HL-60/S4 treated with phorbol 12-myristate 13-acetate at 8.2 ng/mL for 4 days and 3 days (cell line): Measurements from ENCODE around the gene TUBA3E.
"Not testable (repeated sequence)": the region's sequence is repeated elsewhere in the genome, so short reads cannot be mapped to it uniquely, and the experiment has no call there.

Source experiments
- in situ Hi-C: fragments of 300-500 bp; cut with MboI; formaldehyde crosslinking; loops from 2 replicates; pipeline ENCODE4 v1.15.0; 2022; ENCODE audit warnings: low sequenced_read_pairs

The TUBA3E gene

GRCh38 chr2:130150181-130151144 lies 47.8 kb downstream of the TUBA3E start:
- in situ Hi-C loops, result loop anchor here (10.0 kb wide), 1 partner anchor 184 kb away; no protein-coding TSS in a partner anchor

GRCh38 chr2:130148515-130148914 lies 49.7 kb downstream of the TUBA3E start:
- in situ Hi-C loops, result not testable (repeated sequence)

DNA sequence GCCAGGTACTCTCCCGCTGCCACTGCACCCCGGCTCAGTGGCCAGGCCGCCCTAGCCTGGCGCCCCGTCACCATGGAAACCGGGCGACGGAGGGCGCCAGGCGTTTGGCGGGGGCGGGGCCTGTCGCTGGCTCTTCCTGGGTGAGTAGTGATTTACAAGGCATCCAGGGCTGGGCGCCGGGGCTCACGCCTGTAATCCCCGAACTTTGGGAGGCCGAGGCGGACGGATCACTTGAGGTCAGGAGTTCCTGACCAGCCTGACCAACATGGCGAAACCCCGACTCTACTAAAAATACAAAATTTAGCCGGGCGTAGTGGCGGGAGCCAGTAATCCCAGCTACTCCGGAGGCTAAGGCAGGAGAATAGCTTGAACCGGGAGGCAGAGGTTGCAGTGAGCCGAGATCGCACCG lies 53.2 kb downstream of the TUBA3E start, which contains the start of gene CCDC74B:
CCDC74B (minus strand) TSS at position 107 of the 409 bp plus-strand sequence. CDS start 116 bp downstream, outside the sequence.
- in situ Hi-C loops, result not testable (repeated sequence)

DNA sequence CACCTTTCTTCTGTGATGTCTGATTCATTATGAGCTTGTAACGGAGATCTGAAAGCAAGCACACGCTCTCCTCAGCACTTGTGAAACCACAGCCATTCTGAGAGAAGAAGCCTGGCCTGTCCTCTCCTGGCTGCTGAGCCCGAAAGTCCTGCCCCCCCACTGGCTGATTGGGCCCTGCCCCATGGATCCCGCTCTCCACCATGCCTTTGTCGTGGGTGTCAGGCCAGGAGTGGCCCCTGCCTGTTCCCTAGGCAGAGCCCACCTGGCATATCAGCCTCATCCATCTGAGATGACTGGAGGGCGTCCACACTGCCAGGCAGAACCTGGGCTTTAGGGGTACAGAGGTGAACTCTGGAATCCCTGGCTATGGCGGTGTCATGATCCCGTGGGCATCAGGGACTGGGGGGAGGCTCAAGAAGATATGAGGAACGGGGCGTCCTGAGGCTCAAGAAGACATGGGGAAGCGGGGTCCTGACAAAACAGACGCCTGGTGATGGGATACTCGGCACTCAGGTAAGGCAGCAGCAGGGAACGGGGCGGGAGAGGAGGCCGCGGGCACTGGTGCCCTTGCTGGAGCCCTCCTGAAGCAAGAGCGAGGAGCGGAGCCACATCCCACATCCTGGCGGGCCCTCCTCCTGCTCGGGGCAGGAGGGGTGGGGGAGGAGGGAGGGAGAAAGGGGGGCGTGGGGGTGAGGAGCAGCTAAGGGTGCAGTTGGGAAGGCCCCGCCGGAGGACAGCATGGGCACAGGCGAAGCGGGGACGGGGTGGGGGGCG lies 54.8 kb downstream of the TUBA3E start:
- in situ Hi-C loops, result not testable (repeated sequence)

- in situ Hi-C loops, result not testable (repeated sequence)
Observed at GRCh38 chr2:130142396-130143265, 55.6 kb downstream of the TUBA3E start.
